ENCODE results near the gene RPL29. TPM values are rescaled to one million over a fixed set of nuclear protein-coding genes. Genes with fewer than 3 reads are reported as not detected.

RPL29 gene
- total RNA-seq, 1 donor from 2014 or later, result 588 TPM

DNA sequence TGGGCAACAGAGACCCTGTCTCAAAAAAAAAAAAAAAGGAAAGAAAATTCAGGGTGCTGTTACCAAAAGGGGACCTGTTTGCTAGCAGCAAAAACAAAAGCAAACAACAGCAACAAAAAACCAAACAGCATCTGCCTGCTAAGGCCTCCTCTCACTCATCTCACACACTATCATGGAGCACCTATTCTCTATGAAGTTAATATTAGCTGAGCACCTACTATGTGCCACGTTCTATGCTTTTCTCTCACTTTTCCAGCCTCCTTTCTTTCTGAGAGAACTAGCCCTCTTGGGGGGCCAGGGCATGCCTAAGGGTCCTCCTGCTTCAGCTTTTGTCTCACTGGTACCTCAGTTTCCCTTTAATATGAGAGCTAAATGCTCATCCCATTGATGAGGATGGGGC lies 41.0 kb downstream of the RPL29 start:
- Mint-ChIP-seq H3K36me3 (ENCODE audit: unreplicated experiment) (peaks cover 5% of the 10 kb centered on the region), H3K27ac (ENCODE audit: unreplicated experiment) (no peak overlapping the region), H3K27me3 (ENCODE audit: unreplicated experiment) (peaks cover 24% of the 10 kb centered on the region), H3K4me3 (ENCODE audit: unreplicated experiment) (no peak overlapping the region), H3K9me3 (ENCODE audit: unreplicated experiment) (peaks cover 31% of the 10 kb centered on the region), H3K4me1 (ENCODE audit: low read depth, unreplicated experiment) (peaks cover 21% of the 10 kb centered on the region)
- no peak for DNase-seq
- TF ChIP-seq, protein P1, sequence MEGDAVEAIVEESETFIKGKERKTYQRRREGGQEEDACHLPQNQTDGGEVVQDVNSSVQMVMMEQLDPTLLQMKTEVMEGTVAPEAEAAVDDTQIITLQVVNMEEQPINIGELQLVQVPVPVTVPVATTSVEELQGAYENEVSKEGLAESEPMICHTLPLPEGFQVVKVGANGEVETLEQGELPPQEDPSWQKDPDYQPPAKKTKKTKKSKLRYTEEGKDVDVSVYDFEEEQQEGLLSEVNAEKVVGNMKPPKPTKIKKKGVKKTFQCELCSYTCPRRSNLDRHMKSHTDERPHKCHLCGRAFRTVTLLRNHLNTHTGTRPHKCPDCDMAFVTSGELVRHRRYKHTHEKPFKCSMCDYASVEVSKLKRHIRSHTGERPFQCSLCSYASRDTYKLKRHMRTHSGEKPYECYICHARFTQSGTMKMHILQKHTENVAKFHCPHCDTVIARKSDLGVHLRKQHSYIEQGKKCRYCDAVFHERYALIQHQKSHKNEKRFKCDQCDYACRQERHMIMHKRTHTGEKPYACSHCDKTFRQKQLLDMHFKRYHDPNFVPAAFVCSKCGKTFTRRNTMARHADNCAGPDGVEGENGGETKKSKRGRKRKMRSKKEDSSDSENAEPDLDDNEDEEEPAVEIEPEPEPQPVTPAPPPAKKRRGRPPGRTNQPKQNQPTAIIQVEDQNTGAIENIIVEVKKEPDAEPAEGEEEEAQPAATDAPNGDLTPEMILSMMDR (IDR thresholded peaks at IDR 0.05; ENCODE audit: partially characterized antibody, unreplicated experiment), result no peak

- Mint-ChIP-seq H3K36me3 (ENCODE audit: unreplicated experiment) (peaks cover 5% of the 10 kb centered on the region), H3K27ac (ENCODE audit: unreplicated experiment) (peak overlapping the region; percentile 59), H3K4me3 (ENCODE audit: unreplicated experiment) (peak overlapping the region; percentile 65), H3K4me1 (ENCODE audit: low read depth, unreplicated experiment) (peaks cover 20% of the 10 kb centered on the region), H3K9me3 (ENCODE audit: unreplicated experiment) (peaks cover 31% of the 10 kb centered on the region), H3K27me3 (ENCODE audit: unreplicated experiment) (peaks cover 24% of the 10 kb centered on the region)
- DNase-seq, result no peak
- TF ChIP-seq, protein P1 (IDR thresholded peaks at IDR 0.05; ENCODE audit: partially characterized antibody, unreplicated experiment), result no peak
These were observed 41.6 kb downstream of the RPL29 start for GRCh38 chr3:51954105-51954504.

- H3K27me3 Mint-ChIP-seq (ENCODE audit: unreplicated experiment), result peaks cover 27% of the 10 kb centered on the region
These were observed 42.2 kb downstream of the RPL29 start for GRCh38 chr3:51953445-51953844.

GRCh38 chr3:51950899-51951298 lies 44.8 kb downstream of the RPL29 start:
- DNase-seq, result no peak
- H3K4me3 Mint-ChIP-seq (ENCODE audit: unreplicated experiment), result no peak overlapping the region
- H3K9me3 Mint-ChIP-seq (ENCODE audit: unreplicated experiment), result peaks cover 39% of the 10 kb centered on the region
- no peak overlapping the region for H3K27ac Mint-ChIP-seq (ENCODE audit: unreplicated experiment)
- H3K36me3 Mint-ChIP-seq (ENCODE audit: unreplicated experiment), result peaks cover 5% of the 10 kb centered on the region
- H3K4me1 Mint-ChIP-seq (ENCODE audit: low read depth, unreplicated experiment), result peaks cover 17% of the 10 kb centered on the region
- TF ChIP-seq, protein P1 (IDR thresholded peaks at IDR 0.05; ENCODE audit: partially characterized antibody, unreplicated experiment), result no peak
- peaks cover 23% of the 10 kb centered on the region for H3K27me3 Mint-ChIP-seq (ENCODE audit: unreplicated experiment)

More at GRCh38 chr3:51953445-51953844, 42.2 kb downstream of the RPL29 start:
- TF ChIP-seq, protein P1 (IDR thresholded peaks at IDR 0.05; ENCODE audit: partially characterized antibody, unreplicated experiment), result no peak
- Mint-ChIP-seq H3K27ac (ENCODE audit: unreplicated experiment) (peak overlapping the region; percentile 10), H3K4me3 (ENCODE audit: unreplicated experiment) (no peak overlapping the region), H3K9me3 (ENCODE audit: unreplicated experiment) (peaks cover 33% of the 10 kb centered on the region), H3K36me3 (ENCODE audit: unreplicated experiment) (peaks cover 5% of the 10 kb centered on the region), H3K4me1 (ENCODE audit: low read depth, unreplicated experiment) (peaks cover 20% of the 10 kb centered on the region)
- DNase-seq, result no peak

GRCh38 chr3:51949121-51949520 lies 46.6 kb downstream of the RPL29 start:
- TF ChIP-seq, protein P1 (IDR thresholded peaks at IDR 0.05; ENCODE audit: partially characterized antibody, unreplicated experiment), result no peak

More at GRCh38 chr3:51949121-51949520, 46.6 kb downstream of the RPL29 start:
- peaks cover 30% of the 10 kb centered on the region for H3K9me3 Mint-ChIP-seq (ENCODE audit: unreplicated experiment)
- peaks cover 21% of the 10 kb centered on the region for H3K27me3 Mint-ChIP-seq (ENCODE audit: unreplicated experiment)
- DNase-seq, result no peak
- peaks cover 14% of the 10 kb centered on the region for H3K4me1 Mint-ChIP-seq (ENCODE audit: low read depth, unreplicated experiment)
- peaks cover 5% of the 10 kb centered on the region for H3K36me3 Mint-ChIP-seq (ENCODE audit: unreplicated experiment)
- H3K27ac Mint-ChIP-seq (ENCODE audit: unreplicated experiment), result no peak overlapping the region
- H3K4me3 Mint-ChIP-seq (ENCODE audit: unreplicated experiment), result no peak overlapping the region

Measured in glutamatergic neuron (in vitro differentiated cells).